K562 (cell line): Measurements from ENCODE around the gene WFDC11. TPM values are rescaled to one million over a fixed set of nuclear protein-coding genes. Genes with fewer than 3 reads are reported as not detected.

Source experiments
- DEAF1 ChIP-seq: fragments of 450-650 bp; formaldehyde crosslinking; IDR thresholded peaks from 2 replicates; pipeline ENCODE4 v1.4.0; 2020; ENCODE audit warnings: mild to moderate bottlenecking, moderate library complexity
- POLR2G ChIP-seq: fragments of 200-400 bp; formaldehyde crosslinking; IDR thresholded peaks from 2 replicates; pipeline ENCODE4 v1.6.1; 2017; ENCODE audit warnings: low read depth, mild to moderate bottlenecking, antibody characterized with exemption, low read length, moderate library complexity
- SAFB ChIP-seq: fragments of 200-400 bp; formaldehyde crosslinking; IDR thresholded peaks from 2 replicates; pipeline ENCODE4 v1.6.1; 2017; ENCODE audit warnings: low read depth, low read length, borderline replicate concordance
- ZKSCAN3 ChIP-seq: fragments of 250-450 bp; sonication (Bioruptor Pico); IDR thresholded peaks from 2 replicates; pipeline ENCODE4 v1.4.0; 2020
- ZMIZ1 ChIP-seq, 2 experiments: fragments of 150-350 bp in 1 of 2; IDR thresholded peaks; 2 replicates each; pipeline ENCODE4 v1.6.1; 2012 to 2016; ENCODE audit warnings: low read depth in 2 of 2, low read length in 2 of 2, mild to moderate bottlenecking in 1 of 2, moderate library complexity in 1 of 2
- ZNF589 ChIP-seq: fragments of 200-800 bp; sonication (Bioruptor generic); IDR thresholded peaks from 2 replicates; pipeline ENCODE4 v1.6.1; 2016; ENCODE audit warnings: low read depth, missing genetic modification characterization, missing compliant biosample characterization
- polyA plus RNA-seq, 8 experiments: library from polyadenylated mRNA; depleted of rRNA in 4 of 8; stranded (reverse) in 5 of 8; unstranded in 3 of 8; fragments of >200 nt; fragmentation: Nextera tagmentation in 2 of 8; fragmentation: Illumina TruSeq in 1 of 8; extraction: Ambion mirVana in 2 of 8; extraction: Trizol in 1 of 8; gene quantifications; 2 replicates each; pipeline versions ENCODE4 v1.2.1 to v1.2.3, GENCODE V29; 2011 to 2014; ENCODE audit warnings: inconsistent platforms in 1 of 8, missing spikeins in 1 of 8
- total RNA-seq, 7 experiments: library from RNA; depleted of rRNA in 6 of 7; stranded (reverse); fragments of >200 nt in 6 of 7; fragmentation: Illumina TruSeq in 2 of 7; extraction: Trizol in 2 of 7; gene quantifications; 2 replicates each; pipeline versions ENCODE4 v1.2.1 to v1.2.3, GENCODE V29; 2011 to 2021; ENCODE audit warnings: low replicate concordance in 1 of 7

The WFDC11 gene
- total and polyA plus RNA-seq, 9 of the 15 experiments (the other 6 are each of a cell fraction or from before 2014, with no cell fraction given) = not detected

- TF ChIP-seq ZMIZ1 (IDR thresholded peaks at IDR 0.05; ENCODE audit: low read depth in 2 of 2, low read length in 2 of 2) (no peak), POLR2G (no peak), SAFB (no peak), ZNF589 (CRISPR knock-in tag) (no peak), DEAF1 (CRISPR knock-in tag) (no peak), ZKSCAN3 (CRISPR knock-in tag) (no peak)
These were observed 22.5 kb downstream of the WFDC11 start (continued) for GRCh38 chr20:45647441-45648050.
